ENCODE measurements around the gene SAYSD1. TPM values are rescaled to one million over a fixed set of nuclear protein-coding genes. Genes with fewer than 3 reads are reported as not detected.
A peak's percentile ranks its signal among the peaks of the same experiment; 100 is the strongest.

Gene SAYSD1
- total and polyA plus RNA-seq, 9 of the 15 experiments (the other 6 are each of a cell fraction or from before 2014, with no cell fraction given): 3.5 to 19.1 (median 12.4) TPM

- no peak for TF ChIP-seq EZH2 (IDR thresholded peaks at IDR 0.05; ENCODE audit: borderline replicate concordance, low read depth, low read length)
- no peak for TF ChIP-seq KDM2B (CRISPR knock-in tag; IDR thresholded peaks at IDR 0.05)
Measured at GRCh38 chr6:39062014-39062740, 52.8 kb downstream of the SAYSD1 start (continued).

GRCh38 chr6:39061588-39061987 is 53.4 kb downstream of the SAYSD1 start:
- H3K27me3 ChIP-seq (ENCODE audit: control insufficient read depth in 2 of 2, insufficient read depth in 2 of 2, low read length in 2 of 2): peaks cover 35 to 81% of the 10 kb centered on the region in 2 experiments
- CTCF ChIA-PET (ENCODE audit: low intra/inter-chr PET ratio): no interaction called here
- H3K9me3 ChIP-seq (replicated peaks; ENCODE audit: control insufficient read depth, insufficient read depth, low read depth, low read length): no peaks in the 10 kb centered on the region
- H3K36me3 ChIP-seq (ENCODE audit: control insufficient read depth, insufficient read depth, low read length): no peaks in the 10 kb centered on the region
- POLR2A ChIA-PET: interaction anchor here (0.8 kb wide), 1 partner anchor 35 kb away, joined by 3 read pairs; no protein-coding TSS in a partner anchor
- FAIRE-seq (no peak), DNase-seq (ENCODE audit: extremely low read depth in 1 of 4, low spot score in 3 of 4) (no peak), ATAC-seq (no peak)
- H3K4me2 ChIP-seq (ENCODE audit: insufficient read depth, low read length): no peak overlapping the region
- intact Hi-C loops (cut with micrococcal nuclease): no loop called here
- peaks cover 14% of the 10 kb centered on the region for H4K20me1 ChIP-seq (replicated peaks; ENCODE audit: control insufficient read depth, insufficient read depth, low read length)
- in situ Hi-C loops (cut with MboI): no loop called here
- no TSS peak for BruUV-seq (replicated peaks)
- TF ChIP-seq E2F4 (CRISPR knock-in tag; IDR thresholded peaks at IDR 0.05; ENCODE audit: low read depth) (no peak), RBM25 (IDR thresholded peaks at IDR 0.05; ENCODE audit: low read depth, low read length, severe bottlenecking) (peak; percentile 70), CLOCK (CRISPR knock-in tag; IDR thresholded peaks at IDR 0.05; ENCODE audit: borderline replicate concordance) (no peak), UBTF (IDR thresholded peaks at IDR 0.05; ENCODE audit: borderline replicate concordance in 1 of 2, low read depth in 2 of 2, low read length in 2 of 2) (no peak)
- H3K79me2 ChIP-seq (ENCODE audit: control insufficient read depth, insufficient read depth, low read length): no peaks in the 10 kb centered on the region
- H3K9me1 ChIP-seq (ENCODE audit: control insufficient read depth, insufficient read depth, low read length): no peaks in the 10 kb centered on the region
- H3K9ac ChIP-seq (ENCODE audit: insufficient read depth in 1 of 2, low read depth in 2 of 2, low read length in 2 of 2): no peak overlapping the region
- H3K4me1 ChIP-seq (replicated peaks in 1 of 2; ENCODE audit: control insufficient read depth in 2 of 2, insufficient read depth in 2 of 2, low read length in 2 of 2): no peaks in the 10 kb centered on the region
- no peak overlapping the region for H3K4me3 ChIP-seq
- 0% methylated on average over 3 of the region's 3 CpGs for WGBS (ENCODE audit: insufficient coverage, low coverage, missing lambda C conversion rate)
- no peak overlapping the region for H3K27ac ChIP-seq (ENCODE audit: extremely low read depth, low read depth, low read length)
- no peak overlapping the region for H2AFZ ChIP-seq (ENCODE audit: low read depth, low read length)
